DND-41 (cell line): Measurements from ENCODE around the gene NDUFS7.
A peak's percentile ranks its signal among the peaks of the same experiment; 100 is the strongest.

Source experiments
- ATAC-seq: fragments of 200-7000 bp; cut with Tn5 transposase; 3 replicates; pipeline ENCODE4 v1.9.1; 2021; ENCODE audit warnings: low read depth; ENCODE audit not compliant: insufficient read depth
- DNase-seq: peaks from one replicate; pipeline ENCODE4 v3.0.0-alpha.2; 2020
- H2AFZ ChIP-seq: 2 replicates; pipeline ENCODE4 v1.6.0; 2012; ENCODE audit warnings: low read depth, low read length
- H3K27ac ChIP-seq: 2 replicates; pipeline ENCODE4 v1.5.1; 2012; ENCODE audit warnings: low read length, inconsistent platforms
- H3K27me3 ChIP-seq: fragments of 200-600 bp; sonication (generic); 2 replicates; pipeline ENCODE4 v1.6.0; 2012; ENCODE audit warnings: low read length, mild to moderate bottlenecking, inconsistent platforms; ENCODE audit not compliant: insufficient read depth, poor library complexity
- H3K36me3 ChIP-seq: 2 replicates; pipeline ENCODE4 v1.5.1; 2012; ENCODE audit warnings: low read length, inconsistent platforms; ENCODE audit not compliant: insufficient read depth
- H3K4me1 ChIP-seq: 2 replicates; pipeline ENCODE4 v1.5.1; 2012; ENCODE audit warnings: mild to moderate bottlenecking, low read length; ENCODE audit not compliant: insufficient read depth
- H3K4me2 ChIP-seq: 2 replicates; pipeline ENCODE4 v1.6.0; 2012; ENCODE audit warnings: mild to moderate bottlenecking, moderate library complexity, low read length, inconsistent platforms; ENCODE audit not compliant: insufficient read depth
- H3K4me3 ChIP-seq, 2 experiments: fragments of 200-600 bp in 1 of 2; shearing (Covaris generic) in 1 of 2; 2 replicates each; pipeline ENCODE4 v1.5.1; 2012 to 2016; ENCODE audit warnings: inconsistent platforms in 2 of 2, low read length in 2 of 2, mild to moderate bottlenecking in 2 of 2, low read depth in 1 of 2, moderate library complexity in 1 of 2
- H3K79me2 ChIP-seq: 2 replicates; pipeline ENCODE4 v1.6.0; 2012; ENCODE audit warnings: low read length, inconsistent platforms; ENCODE audit not compliant: insufficient read depth
- H3K9ac ChIP-seq: 2 replicates; pipeline ENCODE4 v1.6.0; 2012; ENCODE audit warnings: low read depth, mild to moderate bottlenecking, inconsistent platforms, low read length, moderate library complexity
- H3K9me3 ChIP-seq: 2 replicates; pipeline ENCODE4 v1.5.1; 2012; ENCODE audit warnings: low read length, moderate library complexity, mild to moderate bottlenecking, inconsistent platforms; ENCODE audit not compliant: insufficient read depth, severe bottlenecking
- H4K20me1 ChIP-seq: 2 replicates; pipeline ENCODE4 v1.6.0; 2012; ENCODE audit warnings: low read length; ENCODE audit not compliant: insufficient read depth
- EZH2 ChIP-seq: IDR thresholded peaks from 3 replicates; pipeline ENCODE4 v1.6.1; 2012; ENCODE audit warnings: borderline replicate concordance, low read depth, mild to moderate bottlenecking, moderate library complexity, low read length, inconsistent platforms; ENCODE audit not compliant: severe bottlenecking
- TF ChIP-seq, protein P1 (sequence below): IDR thresholded peaks from 2 replicates; pipeline ENCODE4 v1.5.1; 2012; ENCODE audit warnings: borderline replicate concordance, low read length, moderate library complexity, mild to moderate bottlenecking; ENCODE audit not compliant: poor library complexity, severe bottlenecking; ENCODE audit errors: extremely low read depth

The NDUFS7 gene

GRCh38 chr19:1399079-1399478 lies 15.4 kb downstream of the NDUFS7 start:
- no peak overlapping the region for H3K4me3 ChIP-seq
- TF ChIP-seq, protein P1, sequence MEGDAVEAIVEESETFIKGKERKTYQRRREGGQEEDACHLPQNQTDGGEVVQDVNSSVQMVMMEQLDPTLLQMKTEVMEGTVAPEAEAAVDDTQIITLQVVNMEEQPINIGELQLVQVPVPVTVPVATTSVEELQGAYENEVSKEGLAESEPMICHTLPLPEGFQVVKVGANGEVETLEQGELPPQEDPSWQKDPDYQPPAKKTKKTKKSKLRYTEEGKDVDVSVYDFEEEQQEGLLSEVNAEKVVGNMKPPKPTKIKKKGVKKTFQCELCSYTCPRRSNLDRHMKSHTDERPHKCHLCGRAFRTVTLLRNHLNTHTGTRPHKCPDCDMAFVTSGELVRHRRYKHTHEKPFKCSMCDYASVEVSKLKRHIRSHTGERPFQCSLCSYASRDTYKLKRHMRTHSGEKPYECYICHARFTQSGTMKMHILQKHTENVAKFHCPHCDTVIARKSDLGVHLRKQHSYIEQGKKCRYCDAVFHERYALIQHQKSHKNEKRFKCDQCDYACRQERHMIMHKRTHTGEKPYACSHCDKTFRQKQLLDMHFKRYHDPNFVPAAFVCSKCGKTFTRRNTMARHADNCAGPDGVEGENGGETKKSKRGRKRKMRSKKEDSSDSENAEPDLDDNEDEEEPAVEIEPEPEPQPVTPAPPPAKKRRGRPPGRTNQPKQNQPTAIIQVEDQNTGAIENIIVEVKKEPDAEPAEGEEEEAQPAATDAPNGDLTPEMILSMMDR: no peak
- TF ChIP-seq EZH2: no peak
- H3K27ac ChIP-seq: no peak overlapping the region
- DNase-seq: no peak
- H3K9ac ChIP-seq: no peak overlapping the region
- H3K79me2 ChIP-seq: peaks cover 29% of the 10 kb centered on the region
- H4K20me1 ChIP-seq: peaks cover 21% of the 10 kb centered on the region
- H3K4me2 ChIP-seq: peak overlapping the region; percentile 85; the same call in 1 of the 2 replicates
- H3K36me3 ChIP-seq: peaks cover 31% of the 10 kb centered on the region
- no peaks in the 10 kb centered on the region for H3K9me3 ChIP-seq
- H3K4me1 ChIP-seq: peaks cover 31% of the 10 kb centered on the region
- no peak for ATAC-seq
- no peaks in the 10 kb centered on the region for H3K27me3 ChIP-seq
- no peak overlapping the region for H2AFZ ChIP-seq

GRCh38 chr19:1399745-1400144 lies 16.0 kb downstream of the NDUFS7 start:
- peaks cover 31% of the 10 kb centered on the region for H3K4me1 ChIP-seq
- H3K36me3 ChIP-seq: peaks cover 30% of the 10 kb centered on the region
- H3K27ac ChIP-seq: no peak overlapping the region
- H3K4me3 ChIP-seq: no peak overlapping the region
- H3K27me3 ChIP-seq: no peaks in the 10 kb centered on the region
- H3K79me2 ChIP-seq: peaks cover 29% of the 10 kb centered on the region
- peak overlapping the region; percentile 85 for H3K4me2 ChIP-seq
- ATAC-seq: no peak
- peak overlapping the region; percentile 96; the same call in 1 of the 2 replicates for H3K9ac ChIP-seq
- H3K9me3 ChIP-seq: no peaks in the 10 kb centered on the region
- no peak for TF ChIP-seq EZH2
- TF ChIP-seq, protein P1: no peak
- H2AFZ ChIP-seq: no peak overlapping the region
- no peak for DNase-seq
- peaks cover 21% of the 10 kb centered on the region for H4K20me1 ChIP-seq

GRCh38 chr19:1400281-1401137 lies 16.8 kb downstream of the NDUFS7 start:
- peak overlapping the region; percentile 81 for H3K27ac ChIP-seq
- TF ChIP-seq EZH2: no peak
- TF ChIP-seq, protein P1: no peak
- peak; percentile 56 for ATAC-seq

More at GRCh38 chr19:1400281-1401137, 16.8 kb downstream of the NDUFS7 start:
- H4K20me1 ChIP-seq: peaks cover 16% of the 10 kb centered on the region
- H3K4me3 ChIP-seq: peak overlapping the region; percentile 95 to 96
- peaks cover 31% of the 10 kb centered on the region for H3K4me1 ChIP-seq
- no peaks in the 10 kb centered on the region for H3K9me3 ChIP-seq
- H3K27me3 ChIP-seq: no peaks in the 10 kb centered on the region
- H2AFZ ChIP-seq: peak overlapping the region; percentile 96
- H3K4me2 ChIP-seq: peak overlapping the region; percentile 85
- peaks cover 29% of the 10 kb centered on the region for H3K79me2 ChIP-seq
- DNase-seq: peak; percentile 43
- H3K36me3 ChIP-seq: peaks cover 28% of the 10 kb centered on the region
- peak overlapping the region; percentile 96 for H3K9ac ChIP-seq
